ENCODE data around the gene CFAP221. TPM values are rescaled to one million over a fixed set of nuclear protein-coding genes. Genes with fewer than 3 reads are reported as not detected.

The CFAP221 gene
- total and polyA plus RNA-seq, 12 donors = 0.14 to 2.5 (median 1.4) TPM; not detected in 1

DNA sequence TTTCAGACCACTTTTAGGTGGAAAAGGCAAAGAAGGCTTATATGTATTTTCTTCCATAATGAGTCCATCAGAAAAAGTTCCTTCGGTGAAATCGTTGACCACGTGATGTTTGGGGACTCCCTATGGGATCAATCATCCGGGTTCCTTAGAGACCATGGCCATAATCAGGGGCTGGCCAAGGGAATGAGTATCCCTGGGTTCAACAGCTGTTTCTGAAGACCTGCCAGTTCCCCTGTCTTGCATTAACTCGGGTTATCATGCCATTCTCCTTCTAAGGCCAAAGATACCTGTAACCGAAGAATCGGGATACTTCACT is 116.1 kb downstream of the CFAP221 start:
- 37 to 38% methylated on average over 7 of the region's 7 CpGs for WGBS, 2 donors
- no peaks in the 10 kb centered on the region for H3K36me3 ChIP-seq
- H3K27me3 ChIP-seq = peaks cover 0 to 5% (median 0%) of the 10 kb centered on the region in 7 donors
- intact Hi-C loops (cut with DNase I) = loop anchor here in 6 of 10 donors (2.0 to 10.0 kb wide), 5 partner anchors 20 to 253 kb away; no protein-coding TSS in a partner anchor
- DNase-seq (no peak), ATAC-seq (no peak)
- no peak overlapping the region for H3K4me3 ChIP-seq
- H3K4me1 ChIP-seq = peaks cover 0 to 5% (median 0%) of the 10 kb centered on the region in 9 donors
- peaks cover 0 to 4% (median 0%) of the 10 kb centered on the region in 11 donors for H3K9me3 ChIP-seq
- TF ChIP-seq, protein P1, sequence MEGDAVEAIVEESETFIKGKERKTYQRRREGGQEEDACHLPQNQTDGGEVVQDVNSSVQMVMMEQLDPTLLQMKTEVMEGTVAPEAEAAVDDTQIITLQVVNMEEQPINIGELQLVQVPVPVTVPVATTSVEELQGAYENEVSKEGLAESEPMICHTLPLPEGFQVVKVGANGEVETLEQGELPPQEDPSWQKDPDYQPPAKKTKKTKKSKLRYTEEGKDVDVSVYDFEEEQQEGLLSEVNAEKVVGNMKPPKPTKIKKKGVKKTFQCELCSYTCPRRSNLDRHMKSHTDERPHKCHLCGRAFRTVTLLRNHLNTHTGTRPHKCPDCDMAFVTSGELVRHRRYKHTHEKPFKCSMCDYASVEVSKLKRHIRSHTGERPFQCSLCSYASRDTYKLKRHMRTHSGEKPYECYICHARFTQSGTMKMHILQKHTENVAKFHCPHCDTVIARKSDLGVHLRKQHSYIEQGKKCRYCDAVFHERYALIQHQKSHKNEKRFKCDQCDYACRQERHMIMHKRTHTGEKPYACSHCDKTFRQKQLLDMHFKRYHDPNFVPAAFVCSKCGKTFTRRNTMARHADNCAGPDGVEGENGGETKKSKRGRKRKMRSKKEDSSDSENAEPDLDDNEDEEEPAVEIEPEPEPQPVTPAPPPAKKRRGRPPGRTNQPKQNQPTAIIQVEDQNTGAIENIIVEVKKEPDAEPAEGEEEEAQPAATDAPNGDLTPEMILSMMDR (IDR thresholded peaks at IDR 0.05) = peak in 1 of 9 donors; percentile 1
- H3K27ac ChIP-seq = no peak overlapping the region

DNA sequence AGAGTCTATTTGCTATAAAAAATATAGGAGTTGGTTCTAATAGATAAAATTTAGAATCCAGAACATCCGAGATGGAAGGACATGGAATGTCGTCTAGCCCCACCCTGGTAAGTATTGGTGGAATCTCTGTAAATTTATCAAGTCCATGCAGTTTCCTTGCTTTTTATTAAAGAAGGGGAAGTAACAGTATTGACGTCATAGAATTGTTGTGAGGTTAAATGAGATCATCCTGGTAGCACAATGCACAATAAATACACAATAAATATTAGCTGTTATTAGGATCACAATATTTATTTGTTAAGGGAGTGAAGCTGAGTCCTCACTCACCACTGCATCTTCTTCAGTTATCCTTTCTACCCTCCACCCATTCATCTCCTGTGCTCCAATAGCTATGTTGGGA is 118.0 kb downstream of the CFAP221 start:
- DNase-seq (no peak), ATAC-seq (no peak)
- Histone ChIP-seq H3K27me3 (peaks cover 0 to 5% (median 0%) of the 10 kb centered on the region in 7 donors), H3K4me1 (peaks cover 0 to 5% (median 0%) of the 10 kb centered on the region in 9 donors), H3K4me3 (no peak overlapping the region), H3K27ac (no peak overlapping the region), H3K9me3 (peaks cover 0 to 4% (median 0%) of the 10 kb centered on the region in 11 donors), H3K36me3 (no peaks in the 10 kb centered on the region)
- TF ChIP-seq, protein P1 (IDR thresholded peaks at IDR 0.05) = no peak
- 78 to 81% methylated on average over 3 of the region's 3 CpGs for WGBS, 2 donors
- intact Hi-C loops (cut with DNase I) = loop anchor here in 6 of 10 donors (5.0 to 10.0 kb wide), 3 partner anchors 145 to 255 kb away; no protein-coding TSS in a partner anchor

DNA sequence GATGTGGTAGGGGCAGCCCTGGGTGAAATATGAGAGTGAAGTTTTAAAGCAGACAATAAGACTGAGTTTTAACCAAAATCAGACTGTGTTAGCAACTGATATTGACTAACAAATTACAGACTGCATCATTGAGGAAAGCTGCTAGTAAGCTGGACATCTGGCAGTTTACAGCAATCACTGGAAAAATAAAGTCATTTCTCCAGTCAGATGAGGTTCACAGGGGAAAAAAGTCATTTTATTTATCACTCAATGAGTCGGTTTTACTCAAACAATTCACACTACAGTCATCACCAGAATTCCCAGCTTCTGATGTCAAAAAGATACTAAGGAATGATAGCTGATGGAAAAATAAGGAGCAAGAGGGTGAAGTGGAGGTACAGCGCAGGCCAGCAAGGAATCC is 124.3 kb downstream of the CFAP221 start:
- Histone ChIP-seq H3K27ac (no peak overlapping the region), H3K36me3 (no peaks in the 10 kb centered on the region), H3K4me1 (no peaks in the 10 kb centered on the region), H3K4me3 (no peak overlapping the region), H3K27me3 (no peaks in the 10 kb centered on the region), H3K9me3 (peaks cover 0 to 4% (median 0%) of the 10 kb centered on the region in 11 donors)
- no peak for ATAC-seq
- intact Hi-C loops (cut with DNase I) = loop anchor here in 1 of 10 donors (10.0 kb wide), 1 partner anchor 154 kb away; no protein-coding TSS in a partner anchor
- WGBS, 2 donors = 61 to 75% methylated on average over 2 of the region's 2 CpGs
- DNase-seq = no peak
- TF ChIP-seq, protein P1 (IDR thresholded peaks at IDR 0.05) = no peak

DNA sequence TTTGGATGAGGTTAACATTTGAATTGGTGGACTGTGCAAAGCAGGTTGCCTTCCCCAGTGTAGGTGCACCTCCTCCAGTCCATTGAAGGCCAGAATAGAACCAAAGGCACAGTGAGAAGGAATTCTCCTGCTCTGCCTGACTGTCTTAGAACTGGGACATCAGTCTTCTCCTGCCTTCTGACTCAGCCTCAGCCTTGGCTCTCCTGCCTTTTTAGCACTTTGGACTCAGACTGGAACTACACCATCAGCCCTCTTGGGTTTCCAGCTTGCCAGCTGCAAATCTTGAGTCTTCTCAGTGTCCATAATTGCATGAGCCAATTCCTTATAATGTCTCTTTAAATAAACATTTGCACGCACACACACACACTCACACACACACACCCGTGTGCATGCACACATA is 126.8 kb downstream of the CFAP221 start:
- no peak overlapping the region for H3K27ac ChIP-seq
- WGBS, 2 donors = 67 to 71% methylated on average over 2 of the region's 2 CpGs
- no peak overlapping the region for H3K4me3 ChIP-seq

More for the DNA sequence above, 126.8 kb downstream of the CFAP221 start:
- Histone ChIP-seq H3K36me3 (no peaks in the 10 kb centered on the region), H3K9me3 (no peaks in the 10 kb centered on the region), H3K27me3 (no peaks in the 10 kb centered on the region), H3K4me1 (no peaks in the 10 kb centered on the region)
- TF ChIP-seq, protein P1 (IDR thresholded peaks at IDR 0.05) = no peak
- intact Hi-C loops (cut with DNase I) = no loop called here
- DNase-seq (no peak), ATAC-seq (no peak)

Data from heart right ventricle (tissue), 16 donors.